Pancreas (tissue), 10 donors: ENCODE results near the gene URB1. TPM values are rescaled to one million over a fixed set of nuclear protein-coding genes. Genes with fewer than 3 reads are reported as not detected.

ENCODE experiments used
- ATAC-seq, 4 donors: fragments of 200-7000 bp; cut with Tn5 transposase; one replicate each; pipeline versions ENCODE4 v1.8.0 to v1.9.1; 2020; ENCODE audit warnings: mild to moderate bottlenecking in 4 of 4, moderate library complexity in 4 of 4
- DNase-seq, 6 donors: peaks; one replicate each; pipeline ENCODE4 v3.0.0-alpha.2; 2020
- FAIRE-seq: peaks from 2 replicates; lab custom pipeline; 2012; peaks lifted over from hg19 to GRCh38; lab: Jason Lieb, UNC
- H3K27ac ChIP-seq, 4 donors: fragments of 200-600 bp; sonication (generic); 1 replicate in 3 of 4; 2 replicates in 1 of 4; pipeline versions ENCODE4 v1.5.0 to v1.8.0; 2020
- H3K27me3 ChIP-seq, 4 donors: fragments of 200-600 bp; one replicate each; pipeline ENCODE4 v1.8.0; 2021
- H3K36me3 ChIP-seq, 3 donors: fragments of 200-600 bp; sonication (generic) in 1 of 3; one replicate each; pipeline versions ENCODE4 v1.5.0 to v1.8.0; 2020 to 2021
- H3K4me1 ChIP-seq, 3 donors: fragments of 200-600 bp; one replicate each; pipeline ENCODE4 v1.8.0; 2021
- H3K4me3 ChIP-seq, 4 donors: fragments of 200-600 bp; sonication (generic) in 2 of 4; one replicate each; pipeline versions ENCODE4 v1.5.0 to v1.8.0; 2020 to 2021
- H3K9me3 ChIP-seq, 4 donors: fragments of 200-600 bp; one replicate each; pipeline ENCODE4 v1.8.0; 2021
- WGBS, 2 donors: extraction: QIAGEN DNeasy Blood & Tissue Kit; methylation state at CpG; one replicate each; pipeline ENCODE4 v1.1.7; 2013; 5-methylcytosine and 5-hydroxymethylcytosine counted together
- intact Hi-C, 3 donors: fragments of 100-400 bp; cut with DNase I; formaldehyde crosslinking; loops; one replicate each; pipeline versions ENCODE4 v1.11.1 to v1.14.2; 2022
- polyA plus RNA-seq, 2 donors: library from polyadenylated mRNA; stranded (reverse); fragments of 200-250 nt; gene quantifications; one replicate each; pipeline ENCODE4 v1.2.3, GENCODE V29; 2013
- total RNA-seq, 6 donors: library from RNA; stranded (reverse); fragmentation: NEBNext Ultra II Directional in 4 of 6; extraction: Animal tissue kit (Norgen Biotek cat#: 25700) in 4 of 6; gene quantifications; one replicate each; pipeline versions ENCODE4 v1.2.1 to v1.2.4, GENCODE V29; 2021 to 2023
- TF ChIP-seq, protein P1 (sequence below), 4 donors: fragments of 200-600 bp; sonication (generic) in 3 of 4; IDR thresholded peaks; one replicate each; pipeline versions ENCODE4 v1.5.0 to v1.8.0; 2021; ENCODE audit warnings: antibody characterized with exemption in 4 of 4
- donor health status: healthy with polysubstance abuse.
- donor health status: DM: no; HTN: no; CAD: no; lungs with moderate emphysema.
- donor health status: DM: no; HTN: no; CAD: no.
- donor health status: control.
- donor health status: control.
- donor health status: Bipolar disorder and iron deficiency.
- donor health status: DM: yes; HTN: yes; CAD: no.
- donor health status: DM: no; HTN: no; CAD: no.
- donor health status: DM: no; HTN: no; CAD: no.
- donor health status: DM: yes; HTN: yes; CAD: no.

URB1 gene
- total and polyA plus RNA-seq, 8 donors = 2.9 to 11.0 (median 7.3) TPM

DNA sequence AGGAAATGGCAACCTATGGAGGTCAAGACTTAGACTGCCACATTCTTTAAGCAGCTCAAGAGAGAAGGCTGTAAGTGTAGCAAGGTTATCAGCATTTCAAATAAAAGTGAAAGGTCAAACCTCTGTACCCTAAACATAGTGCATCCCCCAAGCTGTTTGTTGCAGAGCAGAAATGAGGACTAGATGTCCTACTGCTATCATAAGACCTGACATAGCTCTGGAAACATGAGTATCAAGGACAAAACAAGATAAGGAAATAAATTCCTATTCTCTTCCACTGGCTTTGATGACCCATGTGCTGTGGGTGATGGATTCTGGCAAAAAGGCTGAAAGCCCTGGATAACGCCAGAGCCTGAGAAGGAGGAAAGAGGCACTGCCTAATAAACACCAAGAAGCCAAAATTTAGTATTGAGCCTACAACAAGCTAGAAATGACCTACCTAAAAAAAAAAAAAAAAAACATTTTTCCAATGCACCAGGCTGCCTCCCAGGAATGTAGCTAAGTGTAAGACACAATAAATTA, 35.9 kb downstream of the URB1 start:
- ATAC-seq (no peak), FAIRE-seq (no peak), DNase-seq (no peak)
- intact Hi-C loops = no loop called here
- Histone ChIP-seq H3K9me3 (no peaks in the 10 kb centered on the region), H3K36me3 (peaks cover 0 to 94% (median 55%) of the 10 kb centered on the region in 3 donors), H3K27ac (no peak overlapping the region), H3K4me1 (no peaks in the 10 kb centered on the region), H3K27me3 (no peaks in the 10 kb centered on the region), H3K4me3 (no peak overlapping the region)
- TF ChIP-seq, protein P1, sequence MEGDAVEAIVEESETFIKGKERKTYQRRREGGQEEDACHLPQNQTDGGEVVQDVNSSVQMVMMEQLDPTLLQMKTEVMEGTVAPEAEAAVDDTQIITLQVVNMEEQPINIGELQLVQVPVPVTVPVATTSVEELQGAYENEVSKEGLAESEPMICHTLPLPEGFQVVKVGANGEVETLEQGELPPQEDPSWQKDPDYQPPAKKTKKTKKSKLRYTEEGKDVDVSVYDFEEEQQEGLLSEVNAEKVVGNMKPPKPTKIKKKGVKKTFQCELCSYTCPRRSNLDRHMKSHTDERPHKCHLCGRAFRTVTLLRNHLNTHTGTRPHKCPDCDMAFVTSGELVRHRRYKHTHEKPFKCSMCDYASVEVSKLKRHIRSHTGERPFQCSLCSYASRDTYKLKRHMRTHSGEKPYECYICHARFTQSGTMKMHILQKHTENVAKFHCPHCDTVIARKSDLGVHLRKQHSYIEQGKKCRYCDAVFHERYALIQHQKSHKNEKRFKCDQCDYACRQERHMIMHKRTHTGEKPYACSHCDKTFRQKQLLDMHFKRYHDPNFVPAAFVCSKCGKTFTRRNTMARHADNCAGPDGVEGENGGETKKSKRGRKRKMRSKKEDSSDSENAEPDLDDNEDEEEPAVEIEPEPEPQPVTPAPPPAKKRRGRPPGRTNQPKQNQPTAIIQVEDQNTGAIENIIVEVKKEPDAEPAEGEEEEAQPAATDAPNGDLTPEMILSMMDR (IDR thresholded peaks at IDR 0.05) = no peak
- 87 to 100% methylated on average over 1 of the region's 1 CpG for WGBS, 2 donors

DNA sequence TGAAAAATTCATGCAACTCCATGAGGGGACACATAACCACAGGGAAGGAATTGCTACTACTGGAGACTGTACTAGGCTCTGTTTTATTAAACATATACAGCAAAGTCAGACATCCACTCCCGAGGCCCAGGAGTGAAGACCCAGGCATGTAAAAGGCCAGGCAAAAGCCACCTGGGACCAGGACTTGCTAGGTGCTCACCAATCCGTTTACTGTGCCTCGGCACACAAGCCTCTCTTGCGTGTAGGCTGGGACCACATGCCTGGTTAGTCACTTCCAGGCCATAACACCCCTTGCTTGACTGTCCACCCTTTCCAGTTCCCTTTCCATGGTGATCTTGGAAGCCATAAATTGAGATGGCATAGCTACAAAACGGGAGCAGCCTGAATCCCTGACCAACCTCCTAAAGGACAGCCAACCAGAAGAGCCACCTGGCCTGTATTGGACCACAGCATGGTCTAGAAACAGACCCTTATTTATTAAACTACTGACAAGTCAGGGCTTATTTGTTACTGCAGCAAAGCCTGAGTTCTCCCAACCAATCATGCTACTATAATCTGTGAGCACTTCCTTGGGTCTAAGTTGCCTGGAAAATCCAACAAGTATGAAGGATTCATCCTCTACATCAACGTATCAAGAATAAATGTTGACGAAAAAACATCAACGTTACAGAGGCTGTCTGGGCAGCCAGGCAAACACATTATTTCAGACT, 39.7 kb downstream of the URB1 start:
- Histone ChIP-seq H3K36me3 (peaks cover 3 to 87% (median 43%) of the 10 kb centered on the region in 3 donors), H3K27me3 (no peaks in the 10 kb centered on the region), H3K9me3 (no peaks in the 10 kb centered on the region), H3K4me3 (no peak overlapping the region), H3K27ac (no peak overlapping the region), H3K4me1 (no peaks in the 10 kb centered on the region)
- WGBS, 2 donors = 92 to 96% methylated on average over 8 of the region's 8 CpGs
- ATAC-seq (no peak), FAIRE-seq (no peak), DNase-seq (no peak)
- intact Hi-C loops = no loop called here
- TF ChIP-seq, protein P1 (IDR thresholded peaks at IDR 0.05) = no peak

DNA sequence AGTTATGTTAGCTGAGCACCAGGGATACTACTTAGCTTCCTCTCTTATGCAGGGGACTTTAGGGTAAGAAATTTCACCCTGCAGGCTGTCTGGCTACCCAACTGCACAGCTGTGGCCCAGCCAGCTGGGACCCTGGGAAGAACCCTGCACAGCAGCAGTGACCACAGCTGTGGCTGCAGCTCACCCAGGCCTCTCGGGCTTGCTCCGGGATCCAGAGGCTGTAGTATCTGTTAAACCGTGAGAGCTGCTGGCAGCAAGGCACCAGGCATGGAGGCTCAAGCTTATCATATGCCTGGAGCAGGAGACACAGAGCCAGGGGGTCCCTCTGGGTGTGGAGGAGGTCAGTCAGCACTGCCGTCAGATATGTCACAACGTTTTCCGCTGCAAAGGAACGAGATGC, 40.3 kb downstream of the URB1 start:
- WGBS, 2 donors = 88 to 95% methylated on average over 7 of the region's 7 CpGs
- H3K9me3 ChIP-seq = no peaks in the 10 kb centered on the region
- H3K27me3 ChIP-seq = no peaks in the 10 kb centered on the region
- H3K4me1 ChIP-seq = no peaks in the 10 kb centered on the region
- H3K4me3 ChIP-seq = no peak overlapping the region
- FAIRE-seq = no peak
- H3K36me3 ChIP-seq = peaks cover 3 to 90% (median 41%) of the 10 kb centered on the region in 3 donors
- no peak for DNase-seq
- H3K27ac ChIP-seq = no peak overlapping the region
- TF ChIP-seq, protein P1 (IDR thresholded peaks at IDR 0.05) = no peak
- no peak for ATAC-seq
- intact Hi-C loops = no loop called here

GRCh38 chr21:32351428-32351827, 41.4 kb downstream of the URB1 start:
- TF ChIP-seq, protein P1 (IDR thresholded peaks at IDR 0.05) = no peak
- no peak for FAIRE-seq

DNA sequence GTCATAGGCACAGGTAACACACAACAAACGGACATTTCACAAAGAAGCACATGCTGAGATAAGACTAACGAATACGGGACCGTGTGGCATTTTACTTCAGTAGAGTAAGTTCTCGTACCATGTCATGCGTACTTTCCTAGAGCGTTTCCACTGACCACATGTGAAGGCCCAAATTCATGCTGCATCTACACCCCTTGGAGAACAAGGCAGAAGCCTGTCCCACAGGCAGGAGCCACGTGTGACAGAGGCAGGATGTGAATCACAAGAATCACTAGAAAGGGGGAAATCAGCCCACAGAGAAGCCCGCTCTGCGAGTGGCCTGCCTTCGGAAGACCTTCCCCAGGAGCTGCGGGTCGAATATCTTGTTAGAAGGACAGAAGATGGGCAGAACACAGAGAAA, 41.8 kb downstream of the URB1 start:
- no peak overlapping the region for H3K27ac ChIP-seq
- peaks cover 8 to 89% (median 49%) of the 10 kb centered on the region in 3 donors for H3K36me3 ChIP-seq
- H3K4me3 ChIP-seq = no peak overlapping the region
- no peak for ATAC-seq
- no peak for DNase-seq
- intact Hi-C loops = no loop called here
- no peak for FAIRE-seq
- H3K9me3 ChIP-seq = no peaks in the 10 kb centered on the region
- H3K27me3 ChIP-seq = no peaks in the 10 kb centered on the region
- TF ChIP-seq, protein P1 (IDR thresholded peaks at IDR 0.05) = no peak
- WGBS, 2 donors = 92 to 94% methylated on average over 13 of the region's 13 CpGs
- H3K4me1 ChIP-seq = no peaks in the 10 kb centered on the region

More at GRCh38 chr21:32351428-32351827, 41.4 kb downstream of the URB1 start:
- H3K9me3 ChIP-seq = no peaks in the 10 kb centered on the region
- intact Hi-C loops = no loop called here
- no peaks in the 10 kb centered on the region for H3K27me3 ChIP-seq
- 88 to 90% methylated on average over 6 of the region's 6 CpGs for WGBS, 2 donors
- H3K4me1 ChIP-seq = no peaks in the 10 kb centered on the region
- DNase-seq = no peak
- H3K36me3 ChIP-seq = peaks cover 8 to 91% (median 49%) of the 10 kb centered on the region in 3 donors
- no peak overlapping the region for H3K4me3 ChIP-seq
- H3K27ac ChIP-seq = no peak overlapping the region
- ATAC-seq = peak in 1 of 4 donors; percentile 32
